Neural progenitor cell (in vitro differentiated cells): ENCODE measurements around the gene GALNT18. TPM values are rescaled to one million over a fixed set of nuclear protein-coding genes. Genes with fewer than 3 reads are reported as not detected.

ENCODE experiments used
- DNase-seq: peaks from one replicate; pipeline ENCODE4 v3.0.0-alpha.2; 2016; ENCODE audit warnings: low spot score
- H2AFZ ChIP-seq: fragments of 200-600 bp; sonication (generic); replicated peaks from 2 replicates; pipeline ENCODE4 v1.6.1; 2016; ENCODE audit warnings: antibody characterized with exemption
- H3F3A ChIP-seq: fragments of 200-600 bp; sonication (generic); 2 replicates; pipeline ENCODE4 v1.6.1; 2016; ENCODE audit warnings: antibody characterized with exemption, low read depth
- H3K27ac ChIP-seq: fragments of 200-600 bp; sonication (generic); 2 replicates; pipeline ENCODE4 v1.5.1; 2016; ENCODE audit warnings: mild to moderate bottlenecking
- H3K27me3 ChIP-seq: fragments of 200-600 bp; sonication (generic); 2 replicates; pipeline ENCODE4 v1.6.1; 2016; ENCODE audit warnings: mild to moderate bottlenecking, moderate library complexity
- H3K36me3 ChIP-seq: fragments of 200-600 bp; sonication (generic); 2 replicates; pipeline ENCODE4 v1.5.1; 2016
- H3K4me1 ChIP-seq: fragments of 200-600 bp; sonication (generic); 2 replicates; pipeline ENCODE4 v1.6.1; 2016; ENCODE audit warnings: mixed run types
- H3K4me2 ChIP-seq: fragments of 200-600 bp; sonication (generic); 2 replicates; pipeline ENCODE4 v1.6.1; 2016
- H3K4me3 ChIP-seq: fragments of 200-600 bp; sonication (generic); 2 replicates; pipeline ENCODE4 v1.5.1; 2016
- H3K79me2 ChIP-seq: fragments of 200-600 bp; sonication (generic); 2 replicates; pipeline ENCODE4 v1.6.1; 2016; ENCODE audit warnings: low read depth
- H3K9ac ChIP-seq: fragments of 200-600 bp; sonication (generic); 2 replicates; pipeline ENCODE4 v1.6.1; 2016
- H3K9me3 ChIP-seq: fragments of 200-600 bp; sonication (generic); 2 replicates; pipeline ENCODE4 v1.5.1; 2016; ENCODE audit warnings: low read depth
- H4K20me1 ChIP-seq: fragments of 200-600 bp; sonication (generic); 2 replicates; pipeline ENCODE4 v1.6.1; 2016; ENCODE audit warnings: low read depth
- H3K27ac Mint-ChIP-seq: 3 replicates; pipeline ENCODE4 v1.8.0; 2021; ENCODE audit warnings: mixed read lengths
- H3K27me3 Mint-ChIP-seq: 2 replicates; pipeline ENCODE4 v1.8.0; 2022; ENCODE audit warnings: low read depth, mild to moderate bottlenecking, inconsistent platforms, moderate library complexity, mixed read lengths; ENCODE audit not compliant: insufficient read depth
- H3K36me3 Mint-ChIP-seq: 3 replicates; pipeline ENCODE4 v1.8.0; 2021; ENCODE audit warnings: mixed read lengths
- H3K4me1 Mint-ChIP-seq: 3 replicates; pipeline ENCODE4 v1.8.0; 2021; ENCODE audit warnings: mixed read lengths
- H3K4me3 Mint-ChIP-seq: 3 replicates; pipeline ENCODE4 v1.8.0; 2021; ENCODE audit warnings: mild to moderate bottlenecking, moderate library complexity, mixed read lengths
- H3K9me3 Mint-ChIP-seq: 3 replicates; pipeline ENCODE4 v1.8.0; 2020; ENCODE audit warnings: mixed read lengths
- CTCF ChIP-seq: fragments of 200-600 bp; sonication (generic); IDR thresholded peaks from 2 replicates; pipeline ENCODE4 v1.5.1; 2017; ENCODE audit warnings: antibody characterized with exemption, mild to moderate bottlenecking
- EZH2 ChIP-seq: fragments of 200-600 bp; sonication (generic); IDR thresholded peaks from 2 replicates; pipeline ENCODE4 v1.6.1; 2017; ENCODE audit warnings: antibody characterized with exemption, mild to moderate bottlenecking, moderate library complexity
- EZH2phosphoT487 ChIP-seq: fragments of 200-600 bp; sonication (generic); IDR thresholded peaks from 2 replicates; pipeline ENCODE4 v1.6.1; 2017; ENCODE audit warnings: antibody characterized with exemption
- total RNA-seq: library from RNA; depleted of rRNA; stranded (reverse); fragments of >200 nt; gene quantifications from 2 replicates; pipeline ENCODE4 v1.2.3, GENCODE V29; 2015; ENCODE audit warnings: low replicate concordance

The GALNT18 gene
- total RNA-seq, 1 donor from 2014 or later = 2.4 TPM

DNA sequence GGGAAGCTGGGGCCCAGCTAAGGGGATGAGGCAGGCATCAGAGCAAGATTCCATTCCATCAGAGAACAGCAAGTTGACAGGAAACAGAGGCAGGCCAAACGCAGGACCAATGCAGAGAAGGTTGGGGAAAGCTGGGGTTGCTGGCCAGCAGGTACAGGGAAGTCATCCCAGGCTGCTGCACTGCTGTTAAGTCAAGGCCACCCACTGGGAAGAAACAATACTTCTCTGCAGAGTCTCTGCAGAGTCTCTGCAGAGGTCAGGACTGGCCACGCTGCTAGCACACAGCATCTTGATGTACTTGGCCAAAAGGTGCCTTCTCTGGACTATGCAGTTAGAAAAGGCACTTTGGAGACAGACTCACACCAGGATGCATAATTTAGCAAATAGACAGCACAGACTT lies 200.3 kb downstream of the GALNT18 start:
- Histone ChIP-seq H2AFZ (no peak overlapping the region), H3K4me3 (no peak overlapping the region), H3K9ac (no peak overlapping the region), H4K20me1 (no peaks in the 10 kb centered on the region), H3K27me3 (no peaks in the 10 kb centered on the region), H3F3A (peaks cover 3% of the 10 kb centered on the region), H3K4me2 (peak overlapping the region; percentile 19), H3K27ac (no peak overlapping the region), H3K4me1 (peaks cover 27% of the 10 kb centered on the region), H3K79me2 (no peaks in the 10 kb centered on the region), H3K9me3 (no peaks in the 10 kb centered on the region), H3K36me3 (no peaks in the 10 kb centered on the region)
- peak overlapping the region; percentile 37 for H3K27ac Mint-ChIP-seq
- H3K4me3 Mint-ChIP-seq = no peak overlapping the region
- DNase-seq = peak; percentile 45
- TF ChIP-seq EZH2phosphoT487 (no peak), CTCF (no peak), EZH2 (no peak)
- H3K4me1 Mint-ChIP-seq = peaks cover 43% of the 10 kb centered on the region
- no peaks in the 10 kb centered on the region for H3K36me3 Mint-ChIP-seq
- peaks cover 7% of the 10 kb centered on the region for H3K27me3 Mint-ChIP-seq
- no peaks in the 10 kb centered on the region for H3K9me3 Mint-ChIP-seq

DNA sequence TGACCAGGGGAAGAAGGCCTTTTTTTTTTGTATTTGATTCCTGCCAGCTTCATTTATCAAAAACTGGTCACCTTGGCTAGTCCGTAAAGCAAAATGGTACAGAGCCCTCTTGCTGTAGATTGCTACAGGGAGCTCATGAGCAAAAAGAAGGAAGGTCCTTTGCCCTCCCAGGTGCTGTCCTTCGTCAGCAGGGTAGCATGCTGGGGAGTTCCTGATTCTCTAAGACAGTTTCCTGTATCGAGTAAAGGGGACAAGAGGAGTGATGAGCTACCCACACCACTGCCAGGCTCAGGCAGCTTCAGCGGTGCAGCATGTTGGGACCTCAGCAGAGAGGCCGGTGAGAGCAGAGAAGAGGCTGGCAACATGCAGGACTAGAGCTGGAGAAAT lies 200.9 kb downstream of the GALNT18 start:
- Mint-ChIP-seq H3K27ac (peak overlapping the region; percentile 29), H3K9me3 (no peaks in the 10 kb centered on the region)
- H3K36me3 ChIP-seq = no peaks in the 10 kb centered on the region

DNA sequence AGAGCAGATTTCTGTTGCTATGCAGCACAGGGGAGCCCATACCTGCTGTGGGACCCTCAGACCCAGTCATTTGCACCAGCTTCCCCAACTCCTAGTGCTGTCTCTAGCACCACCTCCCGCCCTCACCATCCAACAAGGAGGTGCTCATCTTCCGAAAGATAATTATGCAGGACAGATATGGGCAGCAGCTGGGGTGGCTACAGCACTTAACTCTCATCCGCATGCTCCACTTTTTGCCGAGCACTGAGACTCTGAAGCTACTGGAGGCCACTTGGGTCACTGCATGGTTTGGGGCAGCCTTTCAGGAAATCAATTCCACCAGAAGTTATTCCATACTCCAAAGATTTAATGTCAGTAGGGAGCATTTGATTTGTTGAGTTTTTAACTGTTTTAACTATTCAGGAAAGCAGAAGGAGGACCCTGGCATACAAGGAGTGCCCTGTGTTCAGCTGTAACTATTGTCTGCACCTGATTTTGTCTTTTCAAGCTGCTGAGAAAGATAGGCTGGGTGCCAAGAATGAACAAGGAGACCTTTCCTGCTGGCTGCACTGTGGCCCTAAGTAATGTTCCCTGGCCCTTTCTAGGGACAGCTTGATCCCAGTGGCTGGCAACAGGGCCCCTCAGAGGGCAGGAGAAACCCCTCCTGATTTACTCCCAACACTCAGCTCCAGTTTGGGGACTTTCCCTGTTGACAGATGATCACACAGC lies 201.5 kb downstream of the GALNT18 start:
- Histone ChIP-seq H4K20me1 (no peaks in the 10 kb centered on the region), H3K79me2 (no peaks in the 10 kb centered on the region), H3K9me3 (no peaks in the 10 kb centered on the region), H3K4me2 (no peak overlapping the region), H3K27ac (no peak overlapping the region), H2AFZ (no peak overlapping the region), H3K9ac (no peak overlapping the region), H3K4me1 (peaks cover 36% of the 10 kb centered on the region), H3K36me3 (no peaks in the 10 kb centered on the region), H3F3A (peaks cover 3% of the 10 kb centered on the region), H3K27me3 (no peaks in the 10 kb centered on the region), H3K4me3 (no peak overlapping the region)
- no peak for DNase-seq
- H3K9me3 Mint-ChIP-seq = no peaks in the 10 kb centered on the region
- H3K36me3 Mint-ChIP-seq = no peaks in the 10 kb centered on the region
- H3K27ac Mint-ChIP-seq = no peak overlapping the region
- TF ChIP-seq EZH2 = no peak
- no peak for TF ChIP-seq EZH2phosphoT487
- no peak for TF ChIP-seq CTCF
- H3K4me3 Mint-ChIP-seq = no peak overlapping the region
- peaks cover 49% of the 10 kb centered on the region for H3K4me1 Mint-ChIP-seq
- H3K27me3 Mint-ChIP-seq = peaks cover 9% of the 10 kb centered on the region

More for the DNA sequence above, 200.9 kb downstream of the GALNT18 start:
- no peaks in the 10 kb centered on the region for H3K9me3 ChIP-seq
- no peak overlapping the region for H3K27ac ChIP-seq
- peaks cover 30% of the 10 kb centered on the region for H3K4me1 ChIP-seq
- no peak for DNase-seq
- TF ChIP-seq EZH2phosphoT487 (no peak), EZH2 (no peak), CTCF (no peak)
- H3K4me3 Mint-ChIP-seq = no peak overlapping the region
- H3K27me3 Mint-ChIP-seq = peaks cover 9% of the 10 kb centered on the region
- no peaks in the 10 kb centered on the region for H3K27me3 ChIP-seq
- H3K4me3 ChIP-seq = no peak overlapping the region
- peaks cover 45% of the 10 kb centered on the region for H3K4me1 Mint-ChIP-seq
- no peak overlapping the region for H3K4me2 ChIP-seq
- H3K9ac ChIP-seq = no peak overlapping the region
- peaks cover 3% of the 10 kb centered on the region for H3F3A ChIP-seq
- no peaks in the 10 kb centered on the region for H4K20me1 ChIP-seq
- no peak overlapping the region for H2AFZ ChIP-seq
- no peaks in the 10 kb centered on the region for H3K36me3 Mint-ChIP-seq
- H3K79me2 ChIP-seq = no peaks in the 10 kb centered on the region
